ENCODE results near the gene OR3A3.
"Not testable (repeated sequence)": the region's sequence is repeated elsewhere in the genome, so short reads cannot be mapped to it uniquely, and the experiment has no call there.

OR3A3 gene

GRCh38 chr17:3438368-3438767 is 27.2 kb downstream of the OR3A3 start:
- Mint-ChIP-seq H3K9me3 (no peaks in the 10 kb centered on the region), H3K36me3 (no peaks in the 10 kb centered on the region), H3K27ac (no peak overlapping the region), H3K27me3 (peaks cover 17% of the 10 kb centered on the region), H3K4me1 (no peaks in the 10 kb centered on the region), H3K4me3 (no peak overlapping the region)

DNA sequence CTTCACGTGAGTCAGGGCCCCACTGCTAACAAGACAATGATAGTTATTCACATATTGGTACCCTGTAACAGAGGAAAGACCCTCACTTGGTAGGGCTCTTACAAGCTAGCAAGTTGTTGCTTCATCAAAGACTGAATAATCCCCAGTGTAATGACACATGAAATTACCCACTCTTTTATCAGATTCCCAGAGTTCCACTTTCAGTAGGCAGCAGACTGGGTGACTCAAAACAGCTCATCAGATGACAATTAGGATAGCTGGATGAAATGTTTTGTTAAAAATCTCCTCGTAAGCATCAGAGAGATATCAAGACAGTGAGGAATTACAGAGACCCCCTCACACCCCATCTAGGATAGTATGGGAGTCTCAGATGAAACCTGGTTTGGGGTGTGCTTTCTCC is 29.3 kb downstream of the OR3A3 start:
- Mint-ChIP-seq H3K4me3 (no peak overlapping the region), H3K4me1 (no peaks in the 10 kb centered on the region), H3K9me3 (no peaks in the 10 kb centered on the region), H3K36me3 (no peaks in the 10 kb centered on the region), H3K27ac (no peak overlapping the region), H3K27me3 (peaks cover 15% of the 10 kb centered on the region)

DNA sequence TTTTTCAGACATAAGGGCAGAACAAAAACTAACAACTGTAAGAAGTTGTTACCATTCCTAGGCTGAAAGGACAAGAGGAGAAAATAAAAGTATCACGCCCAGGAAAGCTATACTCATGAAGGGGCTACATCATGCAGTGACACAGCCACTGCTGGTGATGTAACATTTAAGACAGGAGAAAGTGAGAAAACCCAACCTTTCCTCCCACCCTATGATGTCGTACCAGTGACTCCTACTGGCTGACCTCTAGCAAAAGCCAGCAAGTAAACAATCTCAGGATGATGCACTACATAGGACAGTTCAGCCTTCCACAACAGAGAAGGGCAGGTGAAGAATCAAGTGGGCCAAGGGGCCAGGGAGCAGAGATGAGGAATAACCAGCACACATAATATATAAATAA is 36.5 kb downstream of the OR3A3 start:
- Mint-ChIP-seq H3K27ac (no peak overlapping the region), H3K9me3 (no peaks in the 10 kb centered on the region), H3K27me3 (peaks cover 4% of the 10 kb centered on the region), H3K4me1 (no peaks in the 10 kb centered on the region), H3K4me3 (no peak overlapping the region), H3K36me3 (no peaks in the 10 kb centered on the region)

GRCh38 chr17:3448059-3448665 is 37.0 kb downstream of the OR3A3 start:
- no peaks in the 10 kb centered on the region for H3K4me1 Mint-ChIP-seq
- no peaks in the 10 kb centered on the region for H3K36me3 Mint-ChIP-seq
- H3K4me3 Mint-ChIP-seq: no peak overlapping the region
- H3K27me3 Mint-ChIP-seq: peaks cover 3% of the 10 kb centered on the region
- H3K9me3 Mint-ChIP-seq: no peaks in the 10 kb centered on the region
- no peak overlapping the region for H3K27ac Mint-ChIP-seq

- H3K4me3 Mint-ChIP-seq, H3K4me1 Mint-ChIP-seq, H3K9me3 Mint-ChIP-seq, H3K27me3 Mint-ChIP-seq, H3K36me3 Mint-ChIP-seq, H3K27ac Mint-ChIP-seq: not testable (repeated sequence)
These were observed 55.2 kb downstream of the OR3A3 start for GRCh38 chr17:3466355-3466754.

DNA sequence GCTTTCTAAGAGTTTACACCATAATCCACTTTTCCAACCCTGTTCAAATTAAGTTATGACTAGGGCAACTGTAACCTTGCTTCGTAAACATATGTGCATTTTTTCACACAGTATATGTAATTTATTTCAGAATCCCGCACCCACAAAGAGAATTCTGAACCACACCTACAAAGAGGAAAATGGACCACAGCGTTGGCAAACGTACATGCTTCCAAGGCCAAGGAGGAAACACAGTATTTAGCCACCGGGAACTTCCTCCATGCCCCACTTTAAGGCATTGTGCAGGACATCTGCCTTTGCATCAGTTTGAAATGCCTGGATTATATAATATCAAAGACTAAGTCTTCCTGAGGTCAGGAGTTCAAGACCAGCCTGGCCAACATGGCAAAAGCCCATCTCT is 58.4 kb downstream of the OR3A3 start:
- no peak overlapping the region for H3K27ac Mint-ChIP-seq
- no peaks in the 10 kb centered on the region for H3K9me3 Mint-ChIP-seq
- no peak overlapping the region for H3K4me3 Mint-ChIP-seq
- H3K27me3 Mint-ChIP-seq: peaks cover 4% of the 10 kb centered on the region
- no peaks in the 10 kb centered on the region for H3K36me3 Mint-ChIP-seq
- no peaks in the 10 kb centered on the region for H3K4me1 Mint-ChIP-seq

DNA sequence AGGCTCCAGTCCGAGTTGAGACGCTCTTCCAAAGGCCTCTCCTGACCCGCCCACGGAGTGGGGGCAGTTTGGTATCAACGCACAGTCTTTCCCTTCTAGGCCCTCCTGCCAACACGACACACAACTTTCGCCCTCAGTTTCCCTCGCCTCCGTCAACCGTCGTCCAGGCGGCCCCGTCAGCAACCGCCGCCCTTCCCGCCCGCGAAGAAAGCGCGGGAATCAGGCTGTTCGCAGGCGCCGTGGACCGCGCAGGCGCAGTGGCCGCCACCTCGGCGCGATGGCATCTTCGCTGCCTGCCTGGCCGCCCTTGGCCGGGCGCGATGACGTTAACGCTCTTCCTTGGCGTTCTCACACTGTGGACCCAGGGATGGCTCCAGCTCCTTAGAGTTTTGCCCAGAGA is 60.4 kb downstream of the OR3A3 start, which contains the start of gene SPATA22:
TSS of gene SPATA22 (minus strand) at position 221 of the 400 bp plus-strand sequence. CDS start 2,494 bp downstream, outside the sequence.
- Mint-ChIP-seq H3K27ac (no peak within 1 kb of the TSS), H3K36me3 (no peaks in the 10 kb centered on the region), H3K27me3 (peaks cover 4% of the 10 kb centered on the region), H3K4me1 (peaks cover 6% of the 10 kb centered on the region), H3K4me3 (no peak within 1 kb of the TSS), H3K9me3 (no peaks in the 10 kb centered on the region)

GRCh38 chr17:3472137-3472536 is 61.0 kb downstream of the OR3A3 start:
- H3K4me1 Mint-ChIP-seq: peaks cover 6% of the 10 kb centered on the region
- H3K27ac Mint-ChIP-seq: no peak overlapping the region
- H3K36me3 Mint-ChIP-seq: no peaks in the 10 kb centered on the region
- H3K27me3 Mint-ChIP-seq: peaks cover 5% of the 10 kb centered on the region
- H3K4me3 Mint-ChIP-seq: no peak overlapping the region
- no peaks in the 10 kb centered on the region for H3K9me3 Mint-ChIP-seq

Data from activated naive CD4-positive, alpha-beta T cell treated with anti-CD3 and anti-CD28 coated beads, Interleukin-2, amount 50 U/mL, for 24 hours (primary cell).